A549 (cell line): ENCODE results near the gene UBE2E1.
"Not testable (repeated sequence)": the region's sequence is repeated elsewhere in the genome, so short reads cannot be mapped to it uniquely, and the experiment has no call there.

Experiments used
- CBX2 ChIP-seq: fragments of 200-600 bp; sonication (generic); IDR thresholded peaks from 2 replicates; pipeline ENCODE4 v1.6.1; 2016; ENCODE audit warnings: low read depth, mild to moderate bottlenecking, borderline replicate concordance
- ESRRA ChIP-seq: fragments of 150-350 bp; IDR thresholded peaks from 2 replicates; pipeline ENCODE4 v1.6.1; 2014; ENCODE audit warnings: mild to moderate bottlenecking, low read length, borderline replicate concordance
- POLR2A ChIP-seq: IDR thresholded peaks from 2 replicates; pipeline ENCODE4 v1.6.1; 2012; ENCODE audit warnings: mild to moderate bottlenecking, low read length
- TF ChIP-seq, protein P1 (sequence below): fragments of >200 bp; sonication (Bioruptor Twin); formaldehyde crosslinking; IDR thresholded peaks from 3 replicates; pipeline ENCODE4 v1.5.1; 2016
- TF ChIP-seq, protein P2 (sequence below): IDR thresholded peaks from 2 replicates; pipeline ENCODE4 v1.6.1; 2012

DNA sequence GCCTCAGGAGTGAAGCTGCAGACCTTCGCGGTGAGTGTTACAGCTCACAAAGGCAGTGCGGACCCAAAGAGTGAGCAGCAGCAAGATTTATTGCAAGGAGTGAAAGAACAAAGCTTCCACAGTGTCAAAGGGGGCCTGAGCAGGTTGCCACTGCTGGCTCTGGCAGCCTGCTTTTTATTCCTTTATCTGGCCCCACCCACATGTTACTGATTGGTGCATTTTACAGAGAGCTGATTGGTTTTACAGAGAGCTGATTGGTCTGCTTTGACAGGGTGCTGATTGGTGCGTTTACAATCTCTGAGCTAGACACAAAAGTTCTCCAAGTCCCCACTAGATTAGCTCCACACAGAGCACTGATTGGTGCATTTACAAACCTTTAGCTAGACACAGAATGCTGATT is 76.2 kb downstream of the UBE2E1 start:
- TF ChIP-seq, protein P1, sequence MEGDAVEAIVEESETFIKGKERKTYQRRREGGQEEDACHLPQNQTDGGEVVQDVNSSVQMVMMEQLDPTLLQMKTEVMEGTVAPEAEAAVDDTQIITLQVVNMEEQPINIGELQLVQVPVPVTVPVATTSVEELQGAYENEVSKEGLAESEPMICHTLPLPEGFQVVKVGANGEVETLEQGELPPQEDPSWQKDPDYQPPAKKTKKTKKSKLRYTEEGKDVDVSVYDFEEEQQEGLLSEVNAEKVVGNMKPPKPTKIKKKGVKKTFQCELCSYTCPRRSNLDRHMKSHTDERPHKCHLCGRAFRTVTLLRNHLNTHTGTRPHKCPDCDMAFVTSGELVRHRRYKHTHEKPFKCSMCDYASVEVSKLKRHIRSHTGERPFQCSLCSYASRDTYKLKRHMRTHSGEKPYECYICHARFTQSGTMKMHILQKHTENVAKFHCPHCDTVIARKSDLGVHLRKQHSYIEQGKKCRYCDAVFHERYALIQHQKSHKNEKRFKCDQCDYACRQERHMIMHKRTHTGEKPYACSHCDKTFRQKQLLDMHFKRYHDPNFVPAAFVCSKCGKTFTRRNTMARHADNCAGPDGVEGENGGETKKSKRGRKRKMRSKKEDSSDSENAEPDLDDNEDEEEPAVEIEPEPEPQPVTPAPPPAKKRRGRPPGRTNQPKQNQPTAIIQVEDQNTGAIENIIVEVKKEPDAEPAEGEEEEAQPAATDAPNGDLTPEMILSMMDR: not testable (repeated sequence)
- TF ChIP-seq, protein P2, sequence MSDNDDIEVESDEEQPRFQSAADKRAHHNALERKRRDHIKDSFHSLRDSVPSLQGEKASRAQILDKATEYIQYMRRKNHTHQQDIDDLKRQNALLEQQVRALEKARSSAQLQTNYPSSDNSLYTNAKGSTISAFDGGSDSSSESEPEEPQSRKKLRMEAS: not testable (repeated sequence)
- not testable (repeated sequence) for TF ChIP-seq ESRRA, POLR2A, CBX2
